Measurements from ENCODE around the gene ISLR.

ISLR gene

GRCh38 chr15:74141591-74141990 is 31.9 kb upstream of the ISLR start:
- Histone ChIP-seq H4K20me1 (ENCODE audit: insufficient read depth, low read length) (no peaks in the 10 kb centered on the region), H3K4me1 (ENCODE audit: insufficient read depth, low read length, severe bottlenecking) (no peaks in the 10 kb centered on the region), H3F3A (ENCODE audit: insufficient read depth, low read length) (no peaks in the 10 kb centered on the region), H3K9me2 (ENCODE audit: low read depth, low read length) (no peaks in the 10 kb centered on the region), H3K27ac (ENCODE audit: low read depth, low read length, poor library complexity, severe bottlenecking) (no peak overlapping the region), H3K9ac (ENCODE audit: low read length) (no peak overlapping the region), H3K9me3 (ENCODE audit: low read length) (no peaks in the 10 kb centered on the region), H2AFZ (ENCODE audit: low read length) (no peak overlapping the region), H3K79me2 (ENCODE audit: insufficient read depth, low read length) (no peaks in the 10 kb centered on the region), H3K27me3 (ENCODE audit: insufficient read depth, low read length) (no peaks in the 10 kb centered on the region; the same call in 1 of the 2 replicates), H3K4me3 (ENCODE audit: low read depth, low read length, poor library complexity, severe bottlenecking) (no peak overlapping the region), H3K4me2 (ENCODE audit: low read length) (no peak overlapping the region), H3K36me3 (ENCODE audit: insufficient read depth, low read length) (no peaks in the 10 kb centered on the region)
- TF ChIP-seq EZH2 (IDR thresholded peaks at IDR 0.05; ENCODE audit: borderline replicate concordance, low read length): no peak
- no peak for TF ChIP-seq CTCF (IDR thresholded peaks at IDR 0.05; ENCODE audit: low read length)

- TF ChIP-seq CTCF (IDR thresholded peaks at IDR 0.05; ENCODE audit: low read length) (no peak), EZH2 (IDR thresholded peaks at IDR 0.05; ENCODE audit: borderline replicate concordance, low read length) (no peak)
- Histone ChIP-seq H3K27me3 (ENCODE audit: insufficient read depth, low read length) (no peaks in the 10 kb centered on the region), H3K9me2 (ENCODE audit: low read depth, low read length) (no peaks in the 10 kb centered on the region), H3K4me1 (ENCODE audit: insufficient read depth, low read length, severe bottlenecking) (no peaks in the 10 kb centered on the region), H3K9me3 (ENCODE audit: low read length) (no peaks in the 10 kb centered on the region), H3K9ac (ENCODE audit: low read length) (no peak overlapping the region), H3K36me3 (ENCODE audit: insufficient read depth, low read length) (no peaks in the 10 kb centered on the region), H4K20me1 (ENCODE audit: insufficient read depth, low read length) (no peaks in the 10 kb centered on the region), H3K79me2 (ENCODE audit: insufficient read depth, low read length) (no peaks in the 10 kb centered on the region), H3F3A (ENCODE audit: insufficient read depth, low read length) (no peaks in the 10 kb centered on the region), H3K4me3 (ENCODE audit: low read depth, low read length, poor library complexity, severe bottlenecking) (no peak overlapping the region), H3K27ac (ENCODE audit: low read depth, low read length, poor library complexity, severe bottlenecking) (no peak overlapping the region), H2AFZ (ENCODE audit: low read length) (no peak overlapping the region), H3K4me2 (ENCODE audit: low read length) (no peak overlapping the region)
Observed at GRCh38 chr15:74144153-74144775, 29.2 kb upstream of the ISLR start.

- Histone ChIP-seq H3K79me2 (ENCODE audit: insufficient read depth, low read length) (no peaks in the 10 kb centered on the region), H3K4me2 (ENCODE audit: low read length) (no peak overlapping the region), H2AFZ (ENCODE audit: low read length) (no peak overlapping the region), H3K27ac (ENCODE audit: low read depth, low read length, poor library complexity, severe bottlenecking) (no peak overlapping the region), H3K4me3 (ENCODE audit: low read depth, low read length, poor library complexity, severe bottlenecking) (no peak overlapping the region), H3K4me1 (ENCODE audit: insufficient read depth, low read length, severe bottlenecking) (no peaks in the 10 kb centered on the region), H4K20me1 (ENCODE audit: insufficient read depth, low read length) (no peaks in the 10 kb centered on the region), H3K36me3 (ENCODE audit: insufficient read depth, low read length) (no peaks in the 10 kb centered on the region), H3F3A (ENCODE audit: insufficient read depth, low read length) (no peaks in the 10 kb centered on the region), H3K9me3 (ENCODE audit: low read length) (no peaks in the 10 kb centered on the region), H3K27me3 (ENCODE audit: insufficient read depth, low read length) (no peaks in the 10 kb centered on the region), H3K9me2 (ENCODE audit: low read depth, low read length) (no peaks in the 10 kb centered on the region), H3K9ac (ENCODE audit: low read length) (no peak overlapping the region)
- TF ChIP-seq EZH2 (IDR thresholded peaks at IDR 0.05; ENCODE audit: borderline replicate concordance, low read length) (no peak), CTCF (IDR thresholded peaks at IDR 0.05; ENCODE audit: low read length) (no peak)
Observed at GRCh38 chr15:74146277-74146800, 27.2 kb upstream of the ISLR start.
